Dendritic cell treated with granulocyte-macrophage colony-stimulating factor and Interleukin-4, amounts not matched to agents 40 ng/mL and 50 ng/mL, for 4 days (primary cell): Measurements from ENCODE around the gene CLSTN2.

Experiments used
- H3K27ac Mint-ChIP-seq: one replicate; pipeline ENCODE4 v1.8.0; 2022; ENCODE audit warnings: mild to moderate bottlenecking, mixed read lengths
- H3K27me3 Mint-ChIP-seq: one replicate; pipeline ENCODE4 v1.8.0; 2022; ENCODE audit warnings: mild to moderate bottlenecking, mixed read lengths
- H3K36me3 Mint-ChIP-seq: one replicate; pipeline ENCODE4 v1.8.0; 2022; ENCODE audit warnings: low read depth, mixed read lengths
- H3K4me1 Mint-ChIP-seq: one replicate; pipeline ENCODE4 v1.8.0; 2022; ENCODE audit warnings: low read depth, mixed read lengths
- H3K4me3 Mint-ChIP-seq: one replicate; pipeline ENCODE4 v1.8.0; 2022; ENCODE audit warnings: mild to moderate bottlenecking, moderate library complexity, mixed read lengths
- H3K9me3 Mint-ChIP-seq: one replicate; pipeline ENCODE4 v1.8.0; 2022; ENCODE audit warnings: mixed read lengths
- intact Hi-C: fragments of 100-400 bp; cut with micrococcal nuclease; formaldehyde crosslinking; loops from one replicate; pipeline ENCODE4 v1.15.0; 2022

CLSTN2 gene

DNA sequence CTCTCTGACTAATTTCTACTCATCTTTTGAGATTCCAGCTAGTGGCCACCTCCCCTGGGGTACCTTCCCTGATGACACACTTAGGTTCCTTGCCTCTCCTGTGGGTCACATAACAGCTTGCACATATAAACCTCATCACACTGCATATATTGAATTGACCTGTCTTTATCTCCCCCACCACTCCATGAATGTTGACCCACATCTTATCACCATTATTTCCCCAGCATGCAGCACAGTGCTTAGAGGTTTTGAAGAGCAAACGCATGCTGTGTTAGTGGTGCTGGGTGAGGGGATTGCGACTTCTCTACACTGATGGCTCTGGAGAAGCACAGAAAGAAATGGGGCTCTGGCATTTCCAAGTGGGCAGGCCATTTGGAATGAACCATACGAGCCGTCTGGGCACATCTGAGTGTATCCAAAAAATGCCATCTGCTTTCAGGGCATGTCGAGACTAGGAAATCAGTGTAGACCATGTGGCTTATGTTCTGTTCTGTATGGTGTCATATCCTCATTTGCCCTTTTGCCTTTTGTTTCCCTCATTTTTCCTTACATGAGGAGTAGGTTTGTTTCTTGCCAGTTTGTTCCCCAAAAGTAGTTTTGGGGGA lies 409.7 kb downstream of the CLSTN2 start:
- intact Hi-C loops = no loop called here
- peaks cover 34% of the 10 kb centered on the region for H3K9me3 Mint-ChIP-seq

DNA sequence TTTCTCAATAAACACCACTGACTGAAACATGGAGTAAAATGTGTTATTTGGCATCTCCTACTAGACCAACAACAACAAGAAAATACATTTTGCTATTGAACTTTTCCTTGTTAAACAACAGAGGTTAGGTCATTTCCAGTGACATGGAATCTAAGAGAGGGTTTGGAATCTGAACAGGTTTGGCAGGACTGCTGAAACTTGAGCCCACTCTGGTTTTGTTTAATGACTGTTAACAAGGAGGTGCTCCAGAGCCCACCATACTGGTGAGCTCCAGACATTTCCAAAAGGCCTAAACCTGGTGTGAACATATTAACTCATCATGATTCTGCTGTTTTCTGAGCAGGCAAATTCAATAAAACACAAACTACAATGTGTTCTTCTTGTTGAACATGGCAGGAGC lies 412.2 kb downstream of the CLSTN2 start:
- intact Hi-C loops = no loop called here
- no peaks in the 10 kb centered on the region for H3K36me3 Mint-ChIP-seq
- no peak overlapping the region for H3K4me3 Mint-ChIP-seq

More for the DNA sequence above, 409.7 kb downstream of the CLSTN2 start:
- no peak overlapping the region for H3K27ac Mint-ChIP-seq
- no peaks in the 10 kb centered on the region for H3K27me3 Mint-ChIP-seq
- H3K4me1 Mint-ChIP-seq = no peaks in the 10 kb centered on the region
- H3K4me3 Mint-ChIP-seq = no peak overlapping the region
- no peaks in the 10 kb centered on the region for H3K36me3 Mint-ChIP-seq

DNA sequence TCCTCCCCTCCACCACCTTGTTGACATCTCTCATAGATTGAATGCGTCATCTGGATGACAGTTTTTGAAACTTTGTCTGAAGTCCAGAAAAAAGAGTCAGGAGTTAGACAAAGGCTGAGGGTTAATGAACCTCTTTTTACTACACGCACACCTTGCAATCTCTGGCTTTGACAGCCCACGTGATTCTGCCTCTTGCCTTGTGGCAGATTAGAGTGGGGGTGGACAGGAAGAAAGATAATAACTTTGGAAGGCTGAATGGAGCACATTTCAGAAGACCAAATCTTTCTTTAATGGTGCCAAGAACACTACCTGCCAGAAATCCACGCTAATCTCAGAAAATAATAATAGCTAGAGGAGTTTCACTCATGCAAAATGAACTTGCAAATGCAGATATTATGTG lies 415.0 kb downstream of the CLSTN2 start:
- Mint-ChIP-seq H3K27ac (no peak overlapping the region), H3K4me3 (no peak overlapping the region), H3K36me3 (no peaks in the 10 kb centered on the region), H3K9me3 (peaks cover 34% of the 10 kb centered on the region), H3K27me3 (no peaks in the 10 kb centered on the region), H3K4me1 (no peaks in the 10 kb centered on the region)
- intact Hi-C loops = no loop called here

More for the DNA sequence above, 412.2 kb downstream of the CLSTN2 start:
- Mint-ChIP-seq H3K4me1 (no peaks in the 10 kb centered on the region), H3K27me3 (no peaks in the 10 kb centered on the region), H3K27ac (no peak overlapping the region), H3K9me3 (peaks cover 45% of the 10 kb centered on the region)

DNA sequence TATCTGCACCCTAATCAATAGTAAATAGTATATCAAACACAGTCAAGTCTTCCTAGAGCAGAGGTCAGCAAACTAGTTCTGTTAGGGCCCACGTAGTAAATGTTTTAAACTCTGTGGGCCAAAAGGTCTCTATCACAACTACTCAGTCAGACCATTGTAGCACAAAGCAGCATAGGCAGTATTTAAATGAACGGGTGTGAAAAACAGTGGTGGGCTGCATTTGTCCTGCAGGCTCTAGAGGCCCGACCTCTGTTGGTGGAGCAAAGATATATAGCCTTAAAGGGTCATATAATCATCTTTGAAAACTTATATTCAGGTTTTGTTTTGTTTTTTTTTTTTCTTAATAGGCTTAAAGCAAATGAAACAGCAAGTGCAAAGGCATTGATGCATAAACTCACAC lies 416.5 kb downstream of the CLSTN2 start:
- intact Hi-C loops = no loop called here
- H3K27ac Mint-ChIP-seq = no peak overlapping the region
- no peak overlapping the region for H3K4me3 Mint-ChIP-seq
- no peaks in the 10 kb centered on the region for H3K36me3 Mint-ChIP-seq
- peaks cover 33% of the 10 kb centered on the region for H3K9me3 Mint-ChIP-seq
- no peaks in the 10 kb centered on the region for H3K4me1 Mint-ChIP-seq
- no peaks in the 10 kb centered on the region for H3K27me3 Mint-ChIP-seq

DNA sequence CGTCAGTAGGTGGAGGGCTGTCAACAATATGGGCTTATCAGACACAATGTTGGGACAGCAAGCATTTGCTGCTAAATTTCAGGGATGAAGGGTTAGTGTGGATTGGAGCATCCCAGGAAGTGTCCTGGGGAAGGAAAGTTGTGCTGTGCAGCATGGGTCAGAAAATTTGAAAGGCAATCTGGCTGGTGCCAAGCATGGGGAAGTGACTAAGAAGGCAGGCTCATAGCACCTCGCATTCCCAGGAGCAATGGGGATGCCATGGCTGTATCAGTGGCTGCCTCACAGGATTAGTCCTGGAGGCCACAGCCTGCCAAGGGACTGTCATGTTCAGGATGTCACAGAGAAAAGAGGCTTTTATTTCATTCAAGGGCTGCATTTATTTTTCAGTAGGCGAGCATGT lies 420.5 kb downstream of the CLSTN2 start:
- no peaks in the 10 kb centered on the region for H3K36me3 Mint-ChIP-seq
- H3K27ac Mint-ChIP-seq = no peak overlapping the region
- H3K9me3 Mint-ChIP-seq = peaks cover 5% of the 10 kb centered on the region
- no peaks in the 10 kb centered on the region for H3K4me1 Mint-ChIP-seq
- intact Hi-C loops = no loop called here
- H3K27me3 Mint-ChIP-seq = peaks cover 1% of the 10 kb centered on the region
- H3K4me3 Mint-ChIP-seq = no peak overlapping the region

DNA sequence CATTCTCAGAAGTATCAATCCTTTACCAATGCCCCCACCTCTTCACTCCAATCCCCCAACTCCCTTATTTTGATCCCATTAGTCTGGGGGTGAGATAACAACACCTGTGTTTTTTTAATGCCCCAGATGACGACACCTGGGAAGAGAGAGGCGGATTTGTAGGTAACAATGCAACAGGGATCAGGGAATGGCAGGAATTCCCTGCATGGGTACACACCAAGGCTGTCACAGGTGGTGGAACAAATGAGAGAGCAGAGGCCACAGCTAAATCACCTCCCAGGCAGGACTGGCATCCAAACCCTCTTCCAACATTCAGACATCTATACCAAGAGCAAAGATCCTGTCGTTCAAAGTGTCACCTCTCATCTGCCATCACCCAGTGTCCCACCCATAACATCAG lies 423.7 kb downstream of the CLSTN2 start:
- peaks cover 1% of the 10 kb centered on the region for H3K27me3 Mint-ChIP-seq

DNA sequence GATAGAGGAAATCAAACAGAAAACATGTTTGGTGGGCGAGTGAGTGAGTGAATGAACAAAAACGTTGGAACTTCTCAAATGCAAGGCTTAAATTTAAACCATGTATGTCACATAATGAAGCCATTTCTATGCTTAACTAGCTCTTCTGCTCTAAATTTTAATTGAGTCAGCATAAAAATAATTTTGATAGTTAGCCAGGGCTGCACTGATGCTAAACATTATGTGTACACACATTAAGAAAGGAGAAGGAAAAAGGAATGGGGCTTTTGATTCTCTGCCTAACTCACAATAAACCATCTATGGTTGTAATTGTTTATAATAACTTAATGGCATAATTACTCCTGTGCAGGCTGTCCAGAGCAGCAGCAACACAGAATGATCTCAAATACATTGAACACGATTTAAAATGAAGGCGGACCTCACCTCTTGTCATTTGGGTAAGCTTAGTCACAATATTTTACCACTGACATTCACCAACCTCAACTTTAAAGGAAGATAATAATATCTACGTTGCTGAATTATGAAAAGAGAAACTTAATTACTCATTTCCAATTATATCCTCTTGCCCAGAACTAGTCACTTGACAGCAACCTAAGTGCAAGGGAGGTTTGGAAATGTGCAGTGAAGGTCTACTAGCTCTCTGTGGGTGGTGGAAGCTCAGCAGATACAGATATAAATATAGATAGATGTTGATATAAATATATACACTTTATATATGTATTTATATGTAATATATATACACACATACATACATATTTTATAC lies 424.4 kb downstream of the CLSTN2 start:
- Mint-ChIP-seq H3K4me1 (no peaks in the 10 kb centered on the region), H3K9me3 (no peaks in the 10 kb centered on the region), H3K4me3 (no peak overlapping the region), H3K27ac (no peak overlapping the region), H3K27me3 (peaks cover 1% of the 10 kb centered on the region), H3K36me3 (no peaks in the 10 kb centered on the region)
- intact Hi-C loops = no loop called here

More for the DNA sequence above, 423.7 kb downstream of the CLSTN2 start:
- H3K9me3 Mint-ChIP-seq = no peaks in the 10 kb centered on the region
- no peaks in the 10 kb centered on the region for H3K36me3 Mint-ChIP-seq
- no peak overlapping the region for H3K27ac Mint-ChIP-seq
- no peak overlapping the region for H3K4me3 Mint-ChIP-seq
- intact Hi-C loops = no loop called here
- H3K4me1 Mint-ChIP-seq = no peaks in the 10 kb centered on the region

DNA sequence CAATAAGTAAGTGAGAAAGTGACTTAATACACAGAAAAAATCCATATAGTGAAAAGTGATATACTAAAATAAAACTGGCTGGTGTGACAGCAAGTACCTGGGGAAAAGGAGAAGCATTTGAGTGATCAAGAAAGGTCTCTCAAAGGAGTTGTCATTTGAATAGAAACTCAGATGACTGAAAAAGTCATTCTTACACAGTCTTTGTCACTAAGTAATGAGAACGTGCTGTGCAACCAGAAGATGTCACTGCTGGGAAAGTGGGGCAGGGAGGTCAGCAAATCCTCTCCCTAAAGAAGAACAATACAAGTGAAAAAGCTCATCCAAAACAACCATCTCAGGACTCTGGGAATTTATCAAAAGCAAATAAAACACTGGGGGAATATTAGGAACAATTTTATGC lies 425.3 kb downstream of the CLSTN2 start:
- H3K4me3 Mint-ChIP-seq = no peak overlapping the region
- no peaks in the 10 kb centered on the region for H3K36me3 Mint-ChIP-seq
- H3K9me3 Mint-ChIP-seq = no peaks in the 10 kb centered on the region
- H3K27ac Mint-ChIP-seq = no peak overlapping the region
- peaks cover 1% of the 10 kb centered on the region for H3K27me3 Mint-ChIP-seq
- H3K4me1 Mint-ChIP-seq = no peaks in the 10 kb centered on the region
- intact Hi-C loops = no loop called here

DNA sequence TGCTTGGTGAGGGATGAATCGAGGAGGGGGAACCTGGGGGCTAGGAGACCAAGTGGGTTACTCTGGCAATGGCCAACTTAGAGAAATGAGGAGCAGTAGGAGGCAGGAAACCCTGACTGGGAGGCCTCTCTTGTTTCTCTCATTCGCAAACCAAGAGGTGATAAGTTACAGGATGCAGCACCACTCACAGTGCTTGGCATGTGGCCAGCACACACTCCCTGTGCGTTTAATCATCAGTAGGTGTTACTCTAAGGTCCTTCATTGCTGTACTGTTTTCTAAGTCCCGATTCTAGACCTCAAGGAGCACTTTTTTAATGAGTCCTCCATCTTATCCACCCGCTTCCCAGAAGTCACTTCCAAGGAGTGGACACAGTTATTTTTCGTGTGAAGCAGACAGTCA lies 428.8 kb downstream of the CLSTN2 start:
- Mint-ChIP-seq H3K27me3 (no peaks in the 10 kb centered on the region), H3K27ac (no peak overlapping the region), H3K4me1 (no peaks in the 10 kb centered on the region), H3K9me3 (no peaks in the 10 kb centered on the region), H3K36me3 (no peaks in the 10 kb centered on the region), H3K4me3 (no peak overlapping the region)
- intact Hi-C loops = no loop called here

DNA sequence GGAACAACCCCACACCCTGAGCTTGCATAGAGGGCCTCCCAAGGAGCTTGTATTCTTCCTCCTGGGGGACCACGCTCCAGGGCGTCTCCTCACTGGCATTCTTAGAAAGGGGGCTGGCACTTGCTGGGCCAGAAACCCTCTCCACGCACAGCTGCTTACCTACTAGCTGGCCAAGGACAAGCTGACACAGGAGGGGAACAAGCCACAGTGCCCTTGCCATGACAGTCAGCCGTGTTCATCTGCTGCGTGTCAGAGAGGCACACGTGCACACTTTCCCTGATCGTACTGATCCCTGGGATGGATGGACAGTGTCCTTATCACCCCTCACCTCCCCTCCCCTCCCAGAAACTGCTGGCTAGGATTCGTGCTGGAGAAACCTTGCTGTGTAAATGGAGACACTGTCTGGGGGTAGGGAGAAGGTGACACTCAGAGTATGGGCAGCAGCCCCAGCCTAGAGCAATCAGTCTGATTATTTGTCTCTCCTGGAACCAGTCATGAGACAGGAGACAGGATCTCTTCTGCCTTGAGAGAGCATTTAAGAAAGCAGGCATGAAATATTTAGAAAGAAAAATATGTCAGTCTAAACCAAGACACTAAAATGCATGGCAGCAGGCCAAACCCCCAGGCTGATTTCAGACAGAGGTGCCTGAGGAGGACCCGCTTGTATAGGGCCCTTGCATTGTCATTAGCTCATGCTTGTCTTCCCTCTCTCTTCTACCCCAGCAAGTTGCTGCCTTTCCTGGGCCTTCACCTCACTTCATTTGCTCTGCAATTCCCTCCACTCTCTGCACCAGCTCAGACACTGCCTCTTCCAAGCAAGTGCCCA lies 431.1 kb downstream of the CLSTN2 start:
- H3K27ac Mint-ChIP-seq = no peak overlapping the region
- H3K4me3 Mint-ChIP-seq = no peak overlapping the region
- no peaks in the 10 kb centered on the region for H3K27me3 Mint-ChIP-seq
- H3K36me3 Mint-ChIP-seq = no peaks in the 10 kb centered on the region
- no peaks in the 10 kb centered on the region for H3K9me3 Mint-ChIP-seq
- H3K4me1 Mint-ChIP-seq = no peaks in the 10 kb centered on the region
- intact Hi-C loops = no loop called here

DNA sequence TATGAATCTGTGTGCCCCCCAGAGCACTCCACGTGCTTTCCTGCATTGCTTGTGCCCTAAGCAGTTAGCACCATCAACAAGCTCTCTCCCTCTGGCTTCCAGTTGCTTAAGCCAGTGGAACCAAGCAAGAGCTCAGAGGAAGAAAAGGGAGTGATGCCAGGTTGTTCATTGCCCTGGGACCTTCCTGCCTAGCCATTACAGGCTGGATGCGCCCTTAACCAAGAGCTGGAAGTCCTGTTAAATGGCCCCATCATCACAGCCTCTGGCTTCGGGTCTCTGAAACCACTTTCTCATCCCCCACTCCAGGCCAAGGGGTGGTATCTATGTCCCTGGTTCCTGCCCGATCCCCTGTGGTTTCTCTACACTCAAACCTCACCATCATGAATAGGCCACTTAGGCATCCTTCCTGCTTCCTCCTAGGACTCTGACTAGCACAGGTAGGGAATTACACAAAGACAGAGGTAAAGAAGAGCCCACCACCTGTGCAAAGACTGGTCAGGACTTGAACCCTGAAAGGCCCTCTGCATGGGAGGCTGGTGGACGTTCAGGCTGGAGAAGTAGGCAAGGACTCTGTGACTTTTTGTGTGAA lies 433.3 kb downstream of the CLSTN2 start:
- no peaks in the 10 kb centered on the region for H3K4me1 Mint-ChIP-seq
- H3K36me3 Mint-ChIP-seq = no peaks in the 10 kb centered on the region
- H3K4me3 Mint-ChIP-seq = no peak overlapping the region
- H3K27me3 Mint-ChIP-seq = no peaks in the 10 kb centered on the region
- H3K27ac Mint-ChIP-seq = no peak overlapping the region
- H3K9me3 Mint-ChIP-seq = no peaks in the 10 kb centered on the region
- intact Hi-C loops = no loop called here

DNA sequence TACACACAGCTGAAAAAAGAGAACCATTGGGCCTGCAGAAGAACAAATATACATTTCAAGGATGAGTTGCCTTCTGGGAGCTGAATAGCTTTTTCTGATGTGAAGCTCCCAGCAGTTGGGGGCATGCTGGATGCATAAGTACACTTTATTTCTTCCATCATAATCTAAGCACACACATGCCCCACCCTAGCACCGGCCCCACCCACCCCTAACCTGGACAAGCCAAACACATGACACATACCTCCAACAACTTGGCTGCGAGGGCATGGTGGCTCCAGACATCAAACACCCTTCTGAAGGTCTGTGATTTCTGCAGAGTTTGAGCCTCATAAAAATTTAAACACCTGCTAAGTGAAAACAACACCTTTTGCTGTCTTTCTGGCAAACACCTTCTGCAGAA lies 435.7 kb downstream of the CLSTN2 start:
- H3K4me3 Mint-ChIP-seq = no peak overlapping the region
- no peaks in the 10 kb centered on the region for H3K36me3 Mint-ChIP-seq
- H3K27ac Mint-ChIP-seq = no peak overlapping the region
- H3K4me1 Mint-ChIP-seq = no peaks in the 10 kb centered on the region
- intact Hi-C loops = no loop called here
- H3K9me3 Mint-ChIP-seq = no peaks in the 10 kb centered on the region
- no peaks in the 10 kb centered on the region for H3K27me3 Mint-ChIP-seq

DNA sequence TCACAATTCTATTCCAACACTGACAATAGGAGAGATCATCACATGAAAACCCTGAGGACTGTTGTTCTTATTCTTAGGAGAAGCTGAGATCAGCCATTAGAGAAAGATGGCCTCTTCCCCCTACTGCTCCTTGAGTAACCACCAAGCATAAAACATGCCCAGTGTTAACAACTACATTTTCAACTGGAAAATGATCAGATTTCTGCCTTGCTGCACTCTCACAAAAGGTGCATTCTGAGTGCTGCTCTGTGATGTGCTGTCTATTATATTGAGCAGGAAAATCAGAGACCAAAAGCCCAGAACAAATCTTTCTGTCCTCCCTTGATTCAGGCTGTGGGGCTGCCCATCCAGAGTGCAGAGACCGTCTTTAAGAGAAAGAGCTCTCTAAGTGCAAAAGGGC lies 438.2 kb downstream of the CLSTN2 start:
- no peak overlapping the region for H3K27ac Mint-ChIP-seq
- intact Hi-C loops = no loop called here
- H3K9me3 Mint-ChIP-seq = no peaks in the 10 kb centered on the region
- no peak overlapping the region for H3K4me3 Mint-ChIP-seq
- no peaks in the 10 kb centered on the region for H3K4me1 Mint-ChIP-seq
- no peaks in the 10 kb centered on the region for H3K27me3 Mint-ChIP-seq
- no peaks in the 10 kb centered on the region for H3K36me3 Mint-ChIP-seq

DNA sequence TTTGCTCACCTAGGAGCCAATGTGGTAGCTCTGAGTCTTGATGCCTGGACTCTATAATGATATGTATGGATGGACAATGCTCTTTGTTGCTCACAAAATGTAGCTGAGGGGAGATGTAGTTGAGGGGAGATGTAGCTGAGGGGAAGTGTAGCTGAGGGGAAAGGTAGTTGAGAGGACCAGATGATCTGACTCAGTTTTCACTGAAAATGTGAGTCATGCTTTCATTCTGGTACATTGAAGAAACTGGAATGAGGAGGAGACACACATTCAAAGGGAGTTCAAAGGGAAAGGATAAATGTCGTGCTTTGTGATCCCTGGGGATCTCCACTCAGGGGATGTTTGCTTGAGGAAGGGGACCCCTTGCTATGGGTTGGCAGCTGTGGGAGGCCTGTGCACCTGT lies 440.0 kb downstream of the CLSTN2 start:
- Mint-ChIP-seq H3K36me3 (no peaks in the 10 kb centered on the region), H3K27me3 (no peaks in the 10 kb centered on the region), H3K9me3 (no peaks in the 10 kb centered on the region), H3K4me1 (no peaks in the 10 kb centered on the region), H3K4me3 (no peak overlapping the region), H3K27ac (no peak overlapping the region)
- intact Hi-C loops = no loop called here
